Kidney tubule cell (primary cell): ENCODE results near the gene RALGAPA2.

Source experiments
- DNase-seq: peaks from one replicate; pipeline ENCODE4 v3.0.0-alpha.2; 2018; ENCODE audit warnings: low spot score

RALGAPA2 gene

DNA sequence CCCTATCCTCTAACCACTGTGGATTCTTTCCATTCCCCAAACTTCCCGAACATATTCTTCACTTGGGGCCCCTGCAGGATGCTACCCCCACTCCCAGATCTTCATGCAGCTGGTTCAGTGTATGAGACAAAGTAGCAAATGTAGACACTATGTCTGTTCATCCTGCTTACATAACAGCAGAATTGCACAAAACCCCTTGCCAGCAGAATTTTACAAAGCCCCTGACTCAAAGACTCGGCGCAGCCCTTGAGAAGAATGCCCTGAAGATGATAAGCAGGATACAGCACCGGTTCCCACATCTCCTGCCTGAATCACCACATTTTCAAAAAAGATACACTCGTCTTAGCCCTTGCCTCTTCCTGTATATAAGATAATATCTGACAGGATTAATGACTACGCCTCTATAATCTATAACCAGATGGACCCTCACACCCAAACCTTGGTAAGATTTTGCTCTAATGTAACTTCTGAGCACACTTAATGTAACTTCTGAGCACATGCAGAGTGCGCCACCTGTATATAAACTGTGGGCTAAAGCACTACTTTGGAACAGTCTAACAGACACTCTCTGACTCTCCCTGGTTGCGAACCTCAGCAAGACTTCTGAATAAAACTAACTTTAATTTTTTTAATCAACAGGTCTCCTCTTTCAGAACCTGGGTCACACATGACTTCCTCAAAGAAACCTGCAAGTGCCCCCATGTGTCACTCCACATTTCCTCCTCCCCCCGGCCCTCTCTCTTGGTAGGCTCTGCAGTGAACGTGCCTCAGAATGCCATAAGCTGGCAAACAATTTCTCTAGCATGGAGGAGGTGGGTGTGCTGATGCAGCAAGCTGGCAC is 28.7 kb downstream of the RALGAPA2 start:
- peak; percentile 11 for DNase-seq

DNA sequence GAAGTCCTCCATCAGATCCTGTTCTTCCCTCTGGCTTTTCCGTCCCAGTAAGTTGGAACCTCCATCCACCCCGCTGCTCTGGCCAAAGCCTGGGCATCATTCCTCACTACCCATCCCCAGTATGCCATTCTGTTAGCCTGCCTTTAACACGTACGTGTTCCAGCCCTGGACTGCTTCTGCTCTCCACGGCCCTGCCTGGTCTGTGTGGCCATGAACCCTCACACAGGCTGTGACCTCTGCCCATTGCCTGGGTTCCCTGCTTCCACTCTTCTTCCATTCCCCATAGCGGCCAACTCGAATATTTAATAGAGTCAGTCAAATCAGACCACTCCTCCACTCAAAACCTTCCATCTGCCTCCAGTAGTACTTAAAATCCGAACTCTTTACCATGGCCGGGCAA is 29.4 kb downstream of the RALGAPA2 start:
- DNase-seq: no peak

DNA sequence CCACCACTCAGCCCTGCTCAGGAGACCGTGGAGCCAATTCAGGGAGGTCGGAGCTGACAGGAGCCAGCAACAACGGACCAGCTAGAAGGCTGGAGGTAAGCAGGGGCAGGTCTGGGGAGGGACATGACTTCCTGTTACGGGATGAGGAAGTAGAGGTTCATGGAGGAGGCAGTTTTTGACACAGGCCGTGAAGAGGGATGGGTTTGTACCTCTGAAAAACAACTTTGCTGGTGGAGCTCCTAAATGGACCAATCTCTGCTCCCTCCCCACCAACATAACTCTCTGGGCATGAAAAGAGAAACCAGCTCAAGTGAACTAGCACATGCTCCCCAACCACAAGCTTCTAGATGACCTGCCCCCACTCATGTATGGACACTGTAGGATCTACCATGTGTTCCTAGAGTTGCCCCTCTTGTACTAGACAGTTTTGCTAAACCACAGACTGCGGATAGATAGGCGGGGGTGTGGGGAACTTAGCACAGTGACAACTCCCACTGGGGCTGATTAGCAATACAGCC is 31.4 kb downstream of the RALGAPA2 start:
- no peak for DNase-seq

DNA sequence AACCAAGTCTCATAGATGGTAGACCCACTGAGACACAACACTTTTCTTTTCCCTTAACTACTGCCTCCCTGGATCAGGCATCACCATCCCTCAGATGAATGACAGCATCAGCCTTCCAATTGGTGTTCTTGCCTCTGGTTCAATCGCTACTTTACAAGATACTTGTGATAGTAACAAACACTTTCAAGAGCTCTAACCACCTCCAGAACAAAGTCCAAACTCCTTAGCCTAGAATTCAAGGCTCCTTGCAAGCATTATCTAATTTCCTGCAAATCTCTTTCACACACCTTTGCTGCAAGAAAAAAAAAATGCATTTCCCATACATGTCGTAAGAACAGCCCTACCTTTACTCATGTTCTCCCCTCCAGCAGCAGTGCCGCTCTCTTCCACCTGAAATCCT is 33.1 kb downstream of the RALGAPA2 start:
- no peak for DNase-seq

DNA sequence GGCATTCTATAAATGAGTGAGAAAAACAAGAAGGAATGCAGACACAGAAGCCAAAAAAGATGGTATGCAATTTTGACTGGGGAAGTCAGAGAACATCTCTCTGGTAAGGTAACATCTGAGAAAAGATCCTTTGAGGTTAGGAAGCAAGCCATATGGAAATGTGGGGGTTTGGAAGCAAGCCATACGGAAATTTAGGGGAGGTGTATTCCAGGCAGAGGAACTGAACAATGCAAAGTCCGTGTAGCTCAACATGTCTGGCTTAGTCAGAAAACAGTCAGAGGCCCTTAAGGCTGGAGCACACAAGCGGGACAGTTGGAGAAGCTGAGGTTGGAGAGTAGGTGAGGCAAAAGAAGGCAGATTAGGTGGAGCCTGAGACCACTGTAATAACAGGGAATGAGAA is 35.3 kb downstream of the RALGAPA2 start:
- no peak for DNase-seq

DNA sequence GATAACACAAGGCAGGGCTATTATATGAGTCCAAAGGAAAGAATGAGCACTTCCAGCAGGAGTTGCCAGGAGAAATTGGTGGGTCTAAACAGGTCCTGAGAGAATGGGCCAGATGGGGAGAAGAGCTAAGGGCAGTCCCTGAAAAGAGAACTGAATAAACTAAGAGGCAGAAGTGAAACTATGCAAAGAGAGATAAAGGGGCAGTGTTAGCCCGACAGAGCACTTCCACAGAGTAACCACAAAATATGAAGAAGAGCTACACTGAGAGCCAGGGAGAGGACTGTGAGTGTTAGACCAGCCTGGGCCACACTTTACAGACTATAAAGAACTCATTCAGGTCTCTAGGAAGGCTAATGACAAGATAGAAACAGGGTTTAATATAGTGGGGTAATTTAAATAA is 43.8 kb downstream of the RALGAPA2 start:
- no peak for DNase-seq

DNA sequence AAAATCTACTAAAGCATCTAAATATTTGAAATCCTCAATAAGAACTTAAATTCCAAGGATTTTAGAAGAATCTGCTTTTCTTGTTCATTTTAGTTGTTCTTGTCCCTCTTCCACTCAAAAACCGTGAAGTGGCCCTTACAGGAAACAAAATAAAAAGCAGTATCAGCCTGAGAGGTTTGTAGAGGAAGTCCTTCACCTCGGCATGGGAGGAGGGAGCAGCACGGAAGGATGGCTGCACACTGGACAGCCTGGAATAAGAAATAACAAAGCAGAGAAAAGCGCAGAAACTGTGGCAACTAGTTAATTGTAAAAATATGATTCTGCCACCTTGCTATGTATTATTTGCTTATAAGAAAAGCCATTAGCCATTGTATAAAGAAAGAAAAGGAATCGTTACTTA is 46.1 kb downstream of the RALGAPA2 start:
- DNase-seq: no peak

DNA sequence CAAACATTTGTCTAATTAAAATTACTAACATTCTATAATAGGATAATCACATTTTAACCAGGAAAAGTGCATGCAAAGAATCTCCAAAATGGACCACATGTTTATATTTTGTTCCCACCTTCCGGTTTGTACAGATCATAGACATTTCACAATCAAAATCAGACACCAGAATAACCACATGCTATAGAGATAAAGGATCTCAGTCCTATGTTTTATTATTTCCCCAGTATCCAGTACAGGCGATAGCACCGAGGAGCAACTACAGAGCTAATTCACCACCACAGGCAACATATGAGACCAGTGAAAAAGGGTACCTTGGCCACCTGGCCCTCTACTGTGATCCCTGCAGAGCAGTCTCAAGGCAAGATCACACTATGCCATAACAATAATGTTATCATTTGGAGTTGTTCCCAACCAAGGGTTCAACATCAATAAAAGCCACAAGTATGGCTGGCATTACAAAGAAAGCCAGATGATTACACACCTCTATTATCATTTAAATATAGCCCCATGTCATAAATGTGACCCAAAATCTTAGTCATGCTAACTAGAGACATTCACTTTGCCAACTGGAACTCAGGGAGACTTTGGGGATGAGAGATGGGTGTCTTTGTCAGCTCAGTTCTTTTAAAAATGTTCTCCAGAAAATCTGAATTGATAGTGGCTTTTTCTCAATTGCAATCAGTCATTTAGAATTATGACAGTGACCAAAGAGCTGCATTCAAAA is 46.7 kb downstream of the RALGAPA2 start:
- no peak for DNase-seq

DNA sequence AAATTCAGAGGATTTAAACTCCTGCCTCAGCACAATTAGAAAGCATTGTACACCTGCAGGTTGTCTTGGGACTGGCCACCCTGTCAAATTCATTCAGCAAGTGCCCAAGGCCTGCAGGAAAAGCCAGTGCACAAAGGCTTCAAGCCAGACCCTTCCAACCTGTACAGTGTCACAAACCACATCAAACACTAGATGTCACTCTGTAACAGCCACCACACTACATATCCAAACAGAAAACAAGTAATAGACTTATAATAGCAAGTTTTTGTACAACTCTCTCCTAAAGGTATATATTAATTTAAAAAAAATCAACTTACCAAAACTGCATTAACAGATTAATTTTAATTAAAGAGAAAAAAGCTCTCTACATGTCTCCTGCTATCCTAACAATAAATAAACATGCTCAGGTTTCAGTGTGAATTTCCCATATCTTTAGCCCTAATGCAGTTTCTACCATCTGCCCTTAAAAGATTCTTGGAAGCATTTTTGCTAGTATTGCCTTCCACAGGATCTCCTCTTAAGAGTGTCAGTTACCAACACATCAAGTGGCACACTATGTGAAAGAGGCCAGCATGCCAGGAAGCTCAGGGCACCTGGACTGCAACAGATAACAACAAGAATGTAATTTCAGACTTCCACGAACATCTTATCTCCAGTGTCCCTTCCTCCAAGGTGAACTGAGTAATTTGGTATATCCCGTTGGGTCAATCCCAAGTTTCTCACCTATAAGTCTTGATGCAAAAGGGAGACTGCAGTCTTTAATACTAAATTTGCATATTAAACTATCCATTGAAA is 47.5 kb downstream of the RALGAPA2 start:
- peak; percentile 39 for DNase-seq

DNA sequence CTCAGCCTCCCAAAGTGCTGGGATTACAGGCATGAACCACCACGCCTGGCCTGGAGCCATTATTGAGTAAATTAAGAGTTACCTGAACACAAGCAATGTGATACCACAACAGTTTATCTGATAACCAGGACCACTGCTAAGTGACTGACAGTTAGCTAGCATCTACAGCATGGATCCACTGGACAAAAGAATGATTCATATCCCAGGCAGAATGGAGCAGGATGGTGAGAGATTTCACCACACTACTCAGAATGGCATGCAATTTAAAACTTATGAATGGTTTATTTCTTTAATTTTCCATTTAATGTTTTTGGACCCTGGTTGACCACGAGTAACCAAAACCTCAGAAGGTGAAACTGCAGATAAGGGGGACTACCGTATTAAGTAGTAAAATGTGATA is 48.6 kb downstream of the RALGAPA2 start:
- DNase-seq: peak; percentile 15

DNA sequence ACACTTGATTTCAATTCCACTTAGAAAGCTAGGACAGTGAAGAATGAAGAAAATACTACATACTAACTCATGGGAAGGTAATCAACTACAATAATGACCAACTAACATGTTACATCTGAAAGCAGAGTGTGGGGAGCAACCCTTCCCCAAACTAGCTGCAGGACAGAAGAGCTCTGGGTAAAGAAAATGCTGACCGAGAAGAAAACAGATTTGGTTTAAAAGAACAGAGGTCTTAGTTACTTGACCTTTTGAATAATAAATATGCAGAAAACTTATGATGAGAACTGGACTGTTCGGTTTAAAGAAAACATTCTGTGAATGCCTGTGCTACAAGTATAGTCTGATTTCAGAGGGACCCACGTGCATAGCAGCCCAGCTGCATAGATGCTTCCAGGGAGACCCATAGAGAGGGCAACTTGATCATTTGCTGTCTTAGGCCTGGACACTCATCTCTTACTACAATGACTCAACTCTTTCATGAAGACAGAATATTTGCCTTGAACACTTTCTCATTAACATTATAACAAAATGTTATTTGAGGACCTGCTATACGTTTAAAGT is 53.5 kb downstream of the RALGAPA2 start:
- DNase-seq: no peak

DNA sequence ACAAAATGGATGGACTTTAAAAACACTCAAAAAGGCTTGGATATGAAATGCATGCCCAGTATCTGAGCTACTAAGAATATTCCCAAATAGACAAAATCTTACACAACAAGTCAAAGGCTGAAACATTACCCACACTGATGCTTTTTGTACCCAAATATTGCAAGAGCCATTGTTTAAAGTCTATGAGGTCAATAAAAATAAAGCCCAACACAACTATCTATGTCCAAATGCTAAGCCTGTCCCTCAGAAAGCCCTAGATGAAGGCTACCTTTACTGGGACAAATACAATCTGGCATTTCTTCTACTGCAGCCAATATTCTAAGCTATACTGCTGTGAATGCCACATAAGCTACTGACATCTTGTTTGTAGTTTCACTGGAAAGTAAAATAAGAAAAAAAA is 54.3 kb downstream of the RALGAPA2 start:
- no peak for DNase-seq

DNA sequence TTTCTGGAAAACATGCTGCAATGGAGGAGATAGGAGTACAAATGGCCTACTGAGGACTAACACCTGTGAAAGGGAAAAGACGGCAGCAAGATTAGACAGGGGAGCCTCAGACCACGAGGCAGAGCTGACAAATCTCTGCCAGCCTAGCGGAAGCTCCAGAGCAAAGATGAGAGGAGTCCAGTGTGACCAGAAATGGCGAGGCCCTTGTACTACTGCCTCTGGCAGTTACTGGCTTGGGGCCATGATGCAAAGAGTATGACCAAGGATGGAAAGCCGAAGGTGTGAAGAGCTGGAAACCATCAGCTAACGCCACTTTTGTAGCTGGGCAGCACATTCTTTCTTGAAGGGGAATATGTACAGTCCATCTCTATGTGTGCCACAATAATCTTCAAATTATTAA is 55.4 kb downstream of the RALGAPA2 start:
- no peak for DNase-seq

DNA sequence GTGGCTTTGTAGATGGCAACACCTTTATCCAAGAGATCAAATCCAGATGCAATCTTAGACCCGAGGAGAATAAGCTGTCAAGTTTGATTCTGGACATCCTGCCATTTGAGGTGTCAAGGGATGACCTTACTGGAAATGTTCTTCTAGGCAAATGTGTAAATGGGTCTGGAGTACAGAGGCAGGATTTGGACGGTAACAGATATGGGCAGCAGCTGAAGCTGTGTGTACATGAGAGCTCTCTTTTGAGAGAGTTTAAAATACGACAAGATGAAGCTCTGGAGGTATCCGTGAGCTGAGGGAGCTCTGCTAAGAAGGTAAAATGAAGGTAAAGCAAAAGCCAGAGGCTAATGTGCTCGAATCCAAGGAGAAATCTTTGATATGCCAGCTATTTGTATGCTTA is 56.6 kb downstream of the RALGAPA2 start:
- DNase-seq: no peak

DNA sequence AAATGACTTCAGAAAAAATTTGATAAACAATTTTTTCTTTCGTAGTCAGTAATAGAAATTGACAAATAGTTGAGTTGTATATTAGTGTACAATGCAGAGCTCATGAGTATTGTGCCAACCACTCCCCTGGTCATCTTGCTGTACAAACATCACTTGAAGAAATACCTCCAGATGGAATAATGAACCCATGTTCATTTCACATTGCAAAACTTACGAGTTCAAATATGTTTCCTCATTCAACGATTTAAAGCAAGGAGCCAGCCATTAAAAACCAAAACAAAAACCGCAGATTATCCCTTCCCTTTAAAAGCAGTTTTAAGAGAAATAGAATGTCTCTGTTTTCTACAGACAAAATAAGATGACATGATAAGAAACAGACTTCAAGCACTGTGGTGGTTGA is 62.5 kb downstream of the RALGAPA2 start:
- no peak for DNase-seq

DNA sequence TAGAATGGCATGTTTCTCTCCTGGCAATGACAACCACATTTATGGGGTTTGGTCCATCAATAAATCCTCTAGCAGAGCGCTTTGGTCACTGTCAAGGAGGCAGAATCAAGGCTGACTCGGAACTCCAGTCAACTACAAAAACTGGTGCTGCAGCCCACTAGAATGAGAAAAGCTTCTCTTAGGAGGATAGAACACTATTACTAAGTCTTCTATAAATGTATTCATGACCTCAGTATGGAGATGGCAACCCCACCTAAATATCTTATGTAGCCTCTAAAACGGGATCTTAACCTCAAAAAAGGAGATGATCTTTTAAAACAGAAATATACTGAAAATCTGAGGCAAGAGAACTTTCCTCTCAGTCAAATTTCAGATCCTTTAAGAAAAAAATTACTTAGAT is 68.5 kb downstream of the RALGAPA2 start:
- no peak for DNase-seq

DNA sequence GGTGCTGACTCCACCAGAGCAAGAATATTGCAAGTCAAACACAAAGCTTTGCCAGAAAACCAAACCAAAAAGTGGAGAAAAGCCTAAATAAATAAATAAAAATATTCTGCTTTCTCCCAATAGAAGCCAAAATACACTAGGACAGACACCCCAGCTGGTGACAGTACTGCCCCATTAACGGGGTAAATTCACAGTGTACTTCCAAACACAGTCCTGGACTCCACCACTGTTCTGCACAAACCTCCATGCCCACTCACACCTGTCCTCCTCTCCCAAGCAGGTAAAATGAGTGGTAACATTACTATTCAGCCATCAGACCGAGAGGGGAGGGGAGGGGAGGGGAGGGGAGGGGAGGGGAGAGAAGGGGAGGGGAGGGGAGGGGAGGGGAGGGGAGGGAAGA is 70.7 kb downstream of the RALGAPA2 start:
- no peak for DNase-seq

DNA sequence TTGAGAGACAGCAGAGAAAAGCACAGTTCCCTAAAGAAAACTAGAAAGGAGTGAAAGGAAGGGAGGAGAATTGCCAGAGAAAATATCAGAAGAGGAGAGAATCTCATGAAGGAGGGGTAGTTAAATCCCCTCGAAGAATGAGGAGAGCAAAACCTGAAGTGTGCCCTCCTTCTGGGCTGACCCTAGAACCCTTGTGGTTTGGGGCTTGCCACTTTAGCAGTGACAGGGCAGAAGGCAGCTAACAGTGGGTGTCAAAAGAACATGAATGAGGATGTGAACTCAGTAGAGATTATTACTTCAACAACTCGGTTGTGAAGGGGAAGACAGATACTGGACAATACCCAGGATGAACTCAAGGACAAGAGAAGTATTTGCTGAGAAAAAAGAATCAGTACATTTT is 73.6 kb downstream of the RALGAPA2 start:
- no peak for DNase-seq

DNA sequence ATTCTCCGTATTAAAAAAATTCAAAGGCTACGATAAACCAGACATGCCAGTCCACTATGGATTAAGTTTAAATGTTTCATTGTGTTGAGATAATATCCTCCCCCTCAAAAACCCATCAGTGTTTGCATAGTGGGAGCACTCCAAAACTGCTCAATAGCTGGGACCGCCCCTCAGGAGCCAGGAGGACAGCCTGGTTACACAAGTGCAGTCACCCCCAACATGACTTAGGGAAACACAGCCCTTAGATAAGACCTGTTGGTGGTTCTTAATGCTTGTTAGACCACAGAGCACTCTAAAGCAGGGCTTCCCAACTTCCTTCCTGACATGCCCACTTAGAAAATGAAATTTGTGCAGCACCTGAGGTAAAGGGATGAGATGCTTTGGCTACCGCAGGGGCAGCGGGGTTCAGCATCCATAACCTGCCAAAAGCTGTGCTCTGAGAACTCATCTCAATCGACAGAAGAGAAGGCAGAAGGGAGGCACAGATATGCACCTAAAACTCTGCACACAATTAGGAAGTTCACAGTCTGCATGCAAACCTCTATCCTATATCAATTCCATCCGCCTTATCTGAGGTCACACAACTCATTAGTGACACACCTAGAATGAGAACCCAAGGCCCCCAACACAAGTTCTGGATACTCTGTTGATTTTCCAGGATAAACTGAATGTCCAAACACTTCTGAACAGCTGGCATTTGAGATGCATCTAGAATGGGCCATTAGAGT is 74.3 kb downstream of the RALGAPA2 start:
- DNase-seq: no peak

DNA sequence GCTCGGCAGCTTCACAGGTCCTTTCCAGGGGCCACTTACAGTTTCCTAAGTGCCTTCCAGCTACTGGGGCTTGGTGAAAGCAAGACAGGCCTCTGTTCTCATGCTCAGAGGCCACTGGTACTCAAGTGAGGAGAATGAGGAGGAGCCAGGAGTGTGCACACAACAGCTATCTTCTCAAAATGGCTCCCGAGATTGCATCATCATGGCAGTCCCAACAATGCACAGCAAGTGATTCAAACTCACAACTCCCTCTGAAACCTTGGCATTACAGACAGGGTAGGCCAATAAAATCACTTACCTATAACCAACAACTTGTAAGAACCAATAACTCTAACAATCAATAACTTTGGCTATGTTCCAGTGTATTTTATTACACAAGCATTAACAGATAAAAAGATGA is 77.4 kb downstream of the RALGAPA2 start:
- DNase-seq: no peak

DNA sequence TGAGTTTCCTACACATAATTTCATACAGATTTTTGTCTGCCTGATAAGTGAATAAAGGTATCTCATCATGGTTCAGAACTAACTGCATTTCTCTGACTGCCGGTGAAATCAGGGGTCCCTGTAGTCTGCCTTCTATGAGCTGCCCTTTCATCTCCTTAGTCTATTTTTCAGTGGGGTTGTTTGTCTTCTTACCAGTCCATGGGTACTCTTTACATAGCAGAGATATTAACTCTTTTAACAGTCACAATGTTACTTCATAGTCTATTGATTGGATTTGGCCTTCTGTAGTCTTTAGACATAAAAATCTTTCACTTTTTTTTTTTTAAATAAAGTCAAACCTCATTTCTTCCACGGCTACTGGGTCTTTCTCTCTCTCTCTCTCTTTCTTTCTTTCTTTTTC is 79.8 kb downstream of the RALGAPA2 start:
- DNase-seq: no peak

DNA sequence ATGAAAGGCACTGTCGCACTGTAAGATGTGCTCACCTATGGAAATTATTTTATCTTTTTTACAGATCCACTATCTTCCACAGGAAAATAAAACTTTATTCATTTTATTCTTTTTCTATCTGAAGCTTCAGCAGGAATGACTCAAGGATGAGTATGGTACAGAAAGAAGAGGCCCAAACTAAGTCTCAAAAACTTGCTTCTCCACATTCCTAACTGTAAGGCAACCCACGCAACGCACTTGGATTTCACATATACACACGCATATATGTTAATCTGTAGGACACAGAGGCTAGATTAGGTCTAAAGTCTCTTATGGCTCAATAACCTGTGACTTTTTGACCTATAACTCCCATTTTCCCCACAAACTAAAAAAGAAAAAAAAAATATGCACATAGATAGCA is 81.9 kb downstream of the RALGAPA2 start:
- no peak for DNase-seq
